Adipose tissue (tissue), 3 donors: ENCODE data around the gene RAB6B. TPM values are rescaled to one million over a fixed set of nuclear protein-coding genes. Genes with fewer than 3 reads are reported as not detected.

Experiments
- H3K27ac ChIP-seq: one replicate; pipeline ENCODE4 v1.5.1; 2013; ENCODE audit warnings: low read depth, low read length
- WGBS, 3 donors: extraction: QIAGEN DNeasy Blood & Tissue Kit; methylation state at CpG; one replicate each; pipeline ENCODE4 v1.1.7; 2013; 5-methylcytosine and 5-hydroxymethylcytosine counted together
- polyA plus RNA-seq, 3 donors: library from polyadenylated mRNA; stranded (reverse); fragments of 200-250 nt; gene quantifications; one replicate each; pipeline ENCODE4 v1.2.3, GENCODE V29; 2013
- donor health status: healthy with polysubstance abuse.
- donor health status: Bipolar disorder and iron deficiency.
- donor health status: healthy.

RAB6B gene
- polyA plus RNA-seq, 3 donors, result 3.2 to 8.1 (median 3.5) TPM

GRCh38 chr3:133851931-133852330 is 43.8 kb downstream of the RAB6B start:
- 93 to 95% (median 93%) methylated on average over 8 of the region's 8 CpGs for WGBS, 3 donors
- no peak overlapping the region for H3K27ac ChIP-seq

DNA sequence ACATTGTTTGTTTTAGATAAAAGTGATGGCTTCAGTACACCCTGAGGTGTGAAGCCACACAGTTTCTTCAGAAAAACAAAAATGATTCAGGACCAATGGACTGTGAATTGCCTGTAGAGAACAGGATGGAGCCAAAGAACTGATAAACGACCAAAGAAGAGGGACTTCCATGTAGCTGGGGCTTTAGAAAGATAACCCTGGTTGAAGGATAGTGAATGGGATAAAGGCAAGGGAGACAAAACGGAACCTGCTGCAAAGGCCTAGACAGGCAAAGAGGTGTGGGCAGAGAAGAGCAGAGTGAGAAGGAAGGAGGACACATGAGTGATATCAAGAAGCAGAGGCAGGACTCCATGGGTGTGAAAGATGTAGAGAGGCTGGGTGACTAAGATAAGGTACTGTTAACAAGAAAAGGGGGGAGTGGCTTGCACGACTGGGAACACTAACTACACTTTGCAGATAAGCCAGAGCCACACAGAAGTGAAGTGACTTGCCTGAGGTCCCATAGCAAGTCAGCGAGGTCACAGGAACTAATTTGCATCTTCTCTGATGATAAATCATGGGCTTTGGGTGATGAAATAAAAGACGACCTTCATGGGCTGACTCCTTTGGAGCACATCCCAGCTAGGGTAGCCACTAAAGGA is 44.3 kb downstream of the RAB6B start:
- WGBS, 3 donors, result 73 to 76% (median 76%) methylated on average over 5 of the region's 5 CpGs
- H3K27ac ChIP-seq, result no peak overlapping the region

GRCh38 chr3:133850034-133850433 is 45.6 kb downstream of the RAB6B start:
- no peak overlapping the region for H3K27ac ChIP-seq
- 87 to 97% (median 93%) methylated on average over 1 of the region's 1 CpG for WGBS, 3 donors

DNA sequence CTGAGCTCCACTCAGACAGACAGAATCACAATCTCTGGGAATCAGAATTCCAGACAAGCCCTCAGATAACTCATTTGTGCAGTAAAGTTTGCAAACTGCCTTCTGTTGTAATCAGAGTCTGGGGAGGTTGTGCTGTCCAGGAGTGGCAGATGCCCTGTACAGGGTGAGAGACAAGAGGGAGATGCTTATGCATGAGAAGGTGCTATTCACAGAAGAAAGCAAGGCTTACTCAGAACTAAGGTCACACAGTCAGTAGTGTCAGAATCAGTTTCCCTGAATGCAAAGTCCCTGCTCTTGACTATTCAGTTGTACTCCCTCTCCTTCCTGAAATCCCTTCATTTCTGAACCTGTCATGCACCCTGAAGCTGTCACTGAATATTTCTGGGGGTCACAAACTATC is 46.3 kb downstream of the RAB6B start:
- H3K27ac ChIP-seq, result no peak overlapping the region

DNA sequence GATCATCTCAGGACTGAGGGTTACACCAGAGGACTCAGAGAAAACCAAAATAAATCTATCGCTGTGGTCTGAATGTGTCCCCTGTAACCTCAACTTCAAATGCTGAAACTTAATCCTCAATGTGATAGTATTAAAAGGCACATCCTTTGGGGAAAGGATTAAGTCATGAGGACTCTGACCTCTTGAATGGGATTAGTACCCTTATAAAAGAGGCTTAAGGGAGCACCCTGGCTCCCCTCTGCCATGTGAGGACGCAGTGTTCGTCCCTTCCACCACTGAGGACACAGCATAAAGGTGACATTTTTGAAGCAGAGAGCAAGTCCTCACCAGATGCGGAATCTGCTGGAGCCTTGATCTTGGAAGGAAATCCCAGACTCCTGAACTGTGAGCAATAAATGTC is 50.6 kb downstream of the RAB6B start:
- no peak overlapping the region for H3K27ac ChIP-seq
- WGBS, 3 donors, result 95 to 96% (median 95%) methylated on average over 4 of the region's 4 CpGs

DNA sequence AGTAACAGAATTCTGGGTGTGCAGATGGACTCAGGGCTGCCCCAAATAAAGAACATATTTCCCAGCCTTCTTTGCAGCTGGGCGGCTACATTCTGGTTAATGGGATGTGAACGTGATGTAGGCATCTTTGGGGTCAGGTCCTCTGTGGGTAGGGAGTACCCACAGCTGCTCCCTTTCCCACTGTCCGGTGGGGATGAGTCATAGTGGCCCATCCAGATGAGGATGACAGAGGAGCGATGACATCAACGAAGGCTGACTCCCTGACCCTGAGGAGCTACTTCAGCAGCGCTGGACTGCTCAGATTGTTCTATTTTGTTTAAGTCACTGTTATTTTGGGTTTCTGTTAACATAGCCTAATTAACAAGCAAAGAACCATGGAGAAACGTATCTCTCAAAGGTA is 52.0 kb downstream of the RAB6B start:
- WGBS, 3 donors, result 65 to 78% (median 76%) methylated on average over 7 of the region's 7 CpGs
- no peak overlapping the region for H3K27ac ChIP-seq

DNA sequence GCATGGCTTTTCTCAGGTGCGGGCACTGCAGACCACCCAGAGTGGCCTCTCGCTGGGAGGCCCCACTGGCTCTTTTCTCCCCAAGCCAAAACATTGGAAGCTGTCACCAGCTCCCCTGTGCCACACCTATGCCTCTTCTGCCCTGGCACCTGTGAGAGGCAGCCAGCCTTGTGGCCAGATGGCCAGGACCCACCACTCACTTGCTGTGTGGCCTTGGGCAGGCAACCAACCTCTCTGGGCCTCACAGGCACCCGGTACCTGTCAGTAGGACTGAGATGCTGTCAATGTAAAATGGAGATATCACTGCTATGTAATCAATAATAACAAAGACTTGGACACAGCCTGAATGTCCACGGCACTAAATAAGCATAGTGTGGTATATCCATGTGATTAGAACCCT is 53.5 kb downstream of the RAB6B start:
- no peak overlapping the region for H3K27ac ChIP-seq
- WGBS, 3 donors, result 66 to 96% (median 92%) methylated on average over 4 of the region's 4 CpGs

DNA sequence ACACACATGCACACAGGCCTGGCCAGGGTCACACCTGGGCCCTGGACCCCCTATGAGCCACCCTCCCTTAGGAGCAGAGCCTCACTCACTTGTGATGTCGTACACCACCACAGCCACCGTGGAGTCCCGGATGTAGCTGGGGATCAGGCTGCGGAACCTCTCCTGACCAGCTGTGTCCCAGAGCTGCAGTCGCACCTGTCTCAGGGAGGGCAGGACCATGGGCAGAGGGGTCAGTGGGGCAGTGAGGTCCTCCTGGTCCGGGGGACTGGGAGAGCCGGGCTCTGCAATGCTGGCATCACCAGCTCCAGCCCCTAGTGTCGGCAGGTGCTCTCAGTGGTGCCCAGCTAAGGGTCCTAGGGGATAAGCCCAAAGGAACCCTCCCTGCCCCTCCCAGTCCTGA is 54.5 kb downstream of the RAB6B start:
- H3K27ac ChIP-seq, result no peak overlapping the region
- WGBS, 3 donors, result 94 to 97% (median 96%) methylated on average over 8 of the region's 8 CpGs

DNA sequence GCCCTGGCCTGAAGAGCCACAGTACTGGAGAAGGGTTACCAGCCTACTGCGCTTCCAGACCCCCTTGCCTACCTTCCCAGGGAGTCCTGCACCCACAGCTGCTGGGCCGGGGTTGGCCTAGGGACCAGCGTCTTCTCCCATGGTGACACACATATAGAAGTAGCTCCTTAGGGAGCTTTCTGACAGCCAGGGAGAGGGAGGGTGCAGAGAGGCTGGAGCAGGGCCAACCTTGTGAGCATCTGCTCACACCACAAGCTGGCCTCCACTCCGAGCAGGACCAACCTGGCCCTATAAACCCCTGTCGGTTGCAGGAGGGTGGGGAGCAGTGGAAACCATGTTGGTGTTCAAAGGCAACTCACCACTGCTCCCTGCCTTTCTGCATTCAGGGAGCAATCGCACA is 54.9 kb downstream of the RAB6B start:
- 84 to 91% (median 89%) methylated on average over 6 of the region's 6 CpGs for WGBS, 3 donors
- H3K27ac ChIP-seq, result no peak overlapping the region

DNA sequence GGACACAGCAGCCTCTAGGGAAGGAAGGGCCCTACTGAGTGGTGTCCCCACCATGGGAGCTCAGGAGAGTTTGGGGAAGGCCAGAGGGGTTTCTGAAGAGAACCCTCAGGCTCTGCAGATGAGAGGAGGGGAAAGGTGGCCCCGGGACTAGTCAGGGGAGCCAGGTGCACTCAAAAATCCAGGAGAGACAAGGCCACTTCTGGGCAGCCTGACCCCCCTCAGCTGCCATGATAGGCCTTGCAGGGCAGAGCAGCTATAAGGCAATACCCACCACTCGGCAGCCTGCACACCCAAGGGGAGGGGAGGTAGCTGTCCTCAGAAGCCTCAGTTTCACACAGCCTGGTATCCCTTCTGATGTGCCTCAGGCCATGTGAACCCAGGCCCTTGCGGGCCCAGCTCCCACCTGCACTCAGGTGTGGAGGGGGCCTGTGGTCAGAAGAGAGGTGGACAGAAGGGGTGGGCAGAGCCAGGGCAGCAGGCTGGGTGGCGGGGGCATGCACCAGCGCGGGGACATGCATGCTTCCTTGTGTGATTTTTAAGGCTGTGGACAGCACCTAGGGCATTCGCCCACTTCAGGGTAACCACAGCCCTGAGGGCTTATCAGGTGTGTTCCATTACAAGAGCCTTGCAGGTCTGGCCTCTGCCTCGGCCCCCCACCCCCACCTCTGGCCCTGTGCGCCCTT is 55.5 kb downstream of the RAB6B start:
- no peak overlapping the region for H3K27ac ChIP-seq
- WGBS, 3 donors, result 89 to 95% (median 95%) methylated on average over 9 of the region's 9 CpGs

DNA sequence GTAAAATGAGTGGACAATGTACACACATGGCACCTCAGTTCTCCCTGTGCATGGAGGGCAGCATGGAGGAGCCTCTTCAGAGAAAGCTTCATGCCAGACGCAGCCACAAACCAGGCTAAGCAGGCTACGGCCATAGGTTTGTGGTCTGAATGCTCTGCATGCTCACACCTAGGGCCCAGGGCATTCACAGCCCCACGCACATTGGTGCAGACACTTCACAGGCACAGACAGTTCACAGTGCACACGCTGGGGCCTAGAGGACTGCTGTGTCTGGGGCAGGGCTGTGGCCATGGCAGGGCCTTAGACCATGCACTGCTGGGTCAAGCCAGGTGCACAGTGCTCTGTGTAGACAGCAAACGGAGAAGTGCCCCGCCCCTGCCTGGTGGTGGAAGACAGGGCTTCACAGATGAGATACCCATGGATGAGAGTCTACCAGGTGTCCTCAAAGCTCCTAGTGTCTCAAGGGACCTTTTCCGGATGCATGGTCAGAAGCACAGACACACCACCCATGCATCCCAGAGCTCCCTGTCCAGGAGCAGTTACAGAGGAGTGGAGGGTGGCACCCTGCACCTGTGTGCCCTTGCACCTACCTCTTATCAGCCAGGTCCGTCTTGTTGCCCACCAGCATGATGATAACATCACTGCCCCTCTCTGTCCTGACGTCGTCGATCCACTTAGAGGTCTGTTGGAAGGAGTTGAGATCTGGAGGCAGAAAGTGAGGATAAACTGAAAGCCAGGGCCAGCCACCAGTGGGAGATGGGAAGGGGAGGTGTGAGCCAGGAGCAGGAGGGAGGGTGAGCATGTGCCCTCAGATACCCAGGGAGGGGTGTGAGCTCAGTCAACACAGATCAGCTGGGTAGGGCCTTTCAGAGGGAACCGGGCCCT is 56.5 kb downstream of the RAB6B start:
- 88 to 92% (median 90%) methylated on average over 12 of the region's 12 CpGs for WGBS, 3 donors
- no peak overlapping the region for H3K27ac ChIP-seq

GRCh38 chr3:133838296-133838789 is 57.3 kb downstream of the RAB6B start:
- no peak overlapping the region for H3K27ac ChIP-seq
- WGBS, 3 donors, result 92 to 95% (median 95%) methylated on average over 4 of the region's 4 CpGs

DNA sequence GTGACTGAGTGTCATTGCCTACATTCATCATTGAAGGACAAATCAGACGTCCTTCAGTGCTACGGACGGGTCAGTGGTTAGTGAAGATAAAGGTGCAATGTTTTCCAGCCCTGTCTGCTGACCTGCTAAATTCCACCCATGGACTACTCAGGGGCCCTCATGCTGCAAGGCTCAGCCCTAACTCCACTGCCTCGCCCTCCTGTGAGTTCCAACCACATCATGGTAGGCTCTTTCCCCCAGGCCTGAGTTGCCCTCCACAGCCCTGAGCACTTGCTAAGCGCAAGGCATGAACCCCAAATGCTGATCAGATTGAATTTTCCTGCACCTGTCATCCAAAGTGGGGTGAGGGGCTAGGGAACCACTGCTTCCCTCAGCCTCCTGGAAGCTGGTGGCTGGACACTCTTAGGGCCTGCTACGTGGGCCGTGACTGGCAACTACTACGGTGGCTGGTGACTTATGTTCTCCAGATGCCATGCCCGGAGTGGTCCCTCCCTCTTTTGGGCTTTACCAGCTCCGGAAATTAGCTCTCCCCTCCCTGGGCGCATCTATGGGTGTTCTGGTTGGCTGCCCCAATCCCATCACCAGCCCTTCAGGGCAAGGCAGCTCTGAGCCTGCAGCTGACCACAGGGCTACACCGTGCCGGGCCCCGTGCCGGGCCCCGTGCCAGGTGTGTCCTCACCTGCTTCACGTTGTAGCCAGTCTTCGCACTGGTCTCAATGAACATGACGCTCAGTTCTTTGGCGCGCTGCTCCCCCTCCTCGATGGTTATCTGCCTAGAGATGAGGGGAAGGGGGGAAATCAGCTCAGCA is 58.0 kb downstream of the RAB6B start:
- no peak overlapping the region for H3K27ac ChIP-seq
- 92 to 93% (median 93%) methylated on average over 22 of the region's 22 CpGs for WGBS, 3 donors

DNA sequence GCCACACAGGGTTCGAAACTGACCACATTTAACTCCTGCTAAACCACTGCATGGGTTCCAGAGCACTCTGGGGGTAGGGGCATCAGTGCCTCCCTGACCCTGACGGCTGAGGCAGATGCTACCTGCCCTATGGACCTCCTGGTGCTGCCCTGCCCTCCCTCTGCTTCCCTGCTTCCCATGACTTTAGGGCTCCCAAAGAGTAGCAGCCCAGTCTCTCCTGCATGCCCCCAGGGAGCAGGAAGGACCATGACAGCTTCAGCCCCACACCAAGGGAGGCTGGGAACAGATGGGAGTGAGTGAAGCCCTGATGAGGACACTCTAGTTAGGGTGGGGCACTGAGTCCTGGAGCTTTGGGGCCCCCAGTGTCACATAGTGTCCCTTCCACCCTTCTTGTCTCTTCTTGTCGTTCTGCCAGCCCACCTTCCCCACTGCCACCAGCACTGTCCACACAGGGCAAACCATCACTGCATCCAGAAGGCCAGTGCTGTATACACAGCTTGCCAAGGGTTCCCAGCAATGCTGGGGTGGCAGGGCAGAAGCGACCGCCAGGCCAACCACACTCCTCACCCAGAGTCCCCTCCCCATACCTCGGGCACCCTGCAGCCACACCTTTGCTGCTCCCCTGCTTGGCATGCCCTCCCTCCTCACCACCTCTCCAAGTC is 59.1 kb downstream of the RAB6B start:
- H3K27ac ChIP-seq, result no peak overlapping the region
- 84 to 91% (median 86%) methylated on average over 6 of the region's 6 CpGs for WGBS, 3 donors

DNA sequence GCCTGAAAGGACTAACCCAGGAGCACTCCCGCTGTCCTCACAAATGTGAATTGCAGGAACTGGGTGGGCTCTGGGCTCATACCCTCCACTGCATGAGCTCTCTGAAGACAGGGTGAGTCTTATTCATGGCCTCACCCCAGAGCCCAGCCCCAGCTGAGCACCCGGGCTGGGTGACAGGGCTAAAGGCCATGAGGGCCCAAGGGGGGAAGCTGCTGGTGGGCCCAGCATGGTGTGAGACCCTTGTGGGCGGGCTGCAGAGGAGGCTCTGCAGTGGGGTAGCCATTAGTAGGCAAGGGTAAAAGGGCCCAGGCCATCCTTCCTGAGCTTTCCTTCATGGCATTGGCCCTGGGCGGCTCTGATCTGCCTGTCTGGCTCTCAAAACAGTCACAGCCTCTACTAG is 59.7 kb downstream of the RAB6B start:
- 75 to 90% (median 78%) methylated on average over 4 of the region's 4 CpGs for WGBS, 3 donors

GRCh38 chr3:133835418-133835743 is 60.3 kb downstream of the RAB6B start:
- no peak overlapping the region for H3K27ac ChIP-seq
- WGBS, 3 donors, result 83 to 95% (median 94%) methylated on average over 3 of the region's 3 CpGs

More for the DNA sequence above, 59.7 kb downstream of the RAB6B start:
- H3K27ac ChIP-seq, result no peak overlapping the region

DNA sequence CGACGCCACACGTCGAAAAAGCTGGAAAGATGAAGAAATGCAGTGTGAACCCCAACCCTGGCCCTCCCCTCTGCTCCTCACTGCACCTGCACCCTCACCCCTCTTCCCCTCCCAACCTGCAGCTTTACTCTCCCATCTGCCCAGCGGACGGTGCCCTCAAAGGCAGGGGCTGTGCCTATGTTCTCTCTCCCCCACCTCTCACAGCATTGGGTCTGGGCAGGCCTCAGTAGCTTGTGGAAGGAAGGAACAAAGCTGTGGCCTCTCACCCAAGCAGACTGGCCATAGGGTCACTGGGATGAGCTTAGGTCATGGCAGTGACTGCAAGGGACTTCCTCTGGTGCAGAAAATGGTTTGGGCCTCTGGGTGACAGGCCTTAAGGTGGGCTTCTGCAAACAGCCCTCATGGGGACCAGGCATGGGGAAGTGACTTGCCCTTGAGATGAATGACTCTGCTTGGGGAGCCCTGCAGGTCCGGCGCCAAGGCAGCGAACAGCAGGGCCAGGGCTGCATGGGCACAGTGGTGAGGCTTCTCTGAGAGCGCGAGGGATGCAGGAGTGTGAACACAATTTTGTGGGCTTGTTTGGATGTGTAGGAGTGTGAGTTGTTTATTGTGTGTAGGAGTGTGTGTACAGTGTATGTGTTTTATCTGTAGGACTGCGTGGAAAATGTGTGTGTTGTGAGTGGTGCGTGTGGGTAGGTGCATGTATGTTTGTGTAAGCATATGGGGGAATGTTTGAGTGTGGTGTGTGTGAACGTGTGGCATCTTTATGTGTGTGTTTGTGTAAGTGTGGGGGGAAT is 60.9 kb downstream of the RAB6B start:
- no peak overlapping the region for H3K27ac ChIP-seq
- WGBS, 3 donors, result 93 to 96% (median 93%) methylated on average over 14 of the region's 14 CpGs
